Endothelial cell of umbilical vein (primary cell): ENCODE measurements around the gene GAPDHS. TPM values are rescaled to one million over a fixed set of nuclear protein-coding genes. Genes with fewer than 3 reads are reported as not detected.

ENCODE experiments used
- BruUV-seq: library from RNA; stranded (reverse); fragments of 400-500 nt; replicated peaks from 2 replicates; lab custom pipeline; 2021; lab: Mats Ljungman, UMichigan
- CTCF ChIA-PET: fragments of 300-600, 350-600 bp; sonication (Branson Sonifier 250); formaldehyde crosslinking; loops from one replicate; lab custom pipeline; 2021; ENCODE audit warnings: antibody characterized with exemption, inconsistent platforms; lab: Charles Lee
- POLR2A ChIA-PET: fragments of 300-600, 350-600 bp; sonication (Branson Sonifier 250); formaldehyde crosslinking; loops from one replicate; lab custom pipeline; 2021; ENCODE audit warnings: antibody characterized with exemption, inconsistent platforms; lab: Charles Lee
- DNase-seq: peaks from one replicate; pipeline ENCODE4 v3.0.0-alpha.2; 2011; ENCODE audit warnings: low read depth, low spot score
- FAIRE-seq: peaks from 2 replicates; lab custom pipeline; 2011; peaks lifted over from hg19 to GRCh38; lab: Jason Lieb, UNC
- H2AFZ ChIP-seq: 2 replicates; pipeline ENCODE4 v1.6.0; 2012; ENCODE audit warnings: low read depth, low read length, control low read depth, inconsistent platforms
- H3K27ac ChIP-seq: 2 replicates; pipeline ENCODE4 v1.5.1; 2011; ENCODE audit warnings: low read depth, mild to moderate bottlenecking, control low read depth, low read length, moderate library complexity; ENCODE audit not compliant: insufficient read depth
- H3K27me3 ChIP-seq, 2 experiments: 2 replicates each; pipeline versions ENCODE4 v1.6.0 to v1.6.1; 2011; ENCODE audit warnings: low read length in 2 of 2, mixed read lengths in 1 of 2; ENCODE audit not compliant: control insufficient read depth in 2 of 2, insufficient read depth in 2 of 2
- H3K36me3 ChIP-seq, 2 experiments: 2 replicates in 1 of 2; 3 replicates in 1 of 2; pipeline ENCODE4 v1.5.1; 2011; ENCODE audit warnings: low read length in 2 of 2, mild to moderate bottlenecking in 1 of 2, moderate library complexity in 1 of 2; ENCODE audit not compliant: control insufficient read depth in 2 of 2, insufficient read depth in 2 of 2; ENCODE audit errors: extremely low read depth in 1 of 2
- H3K4me1 ChIP-seq: 3 replicates; pipeline ENCODE4 v1.5.1; 2011; ENCODE audit warnings: mild to moderate bottlenecking, low read length; ENCODE audit not compliant: control insufficient read depth, insufficient read depth; ENCODE audit errors: extremely low read depth
- H3K4me2 ChIP-seq: 2 replicates; pipeline ENCODE4 v1.6.1; 2011; ENCODE audit warnings: low read length, control low read depth, mixed read lengths; ENCODE audit not compliant: insufficient read depth
- H3K4me3 ChIP-seq, 3 experiments: fragments of 200-600 bp in 1 of 3; sonication (generic), shearing (Covaris generic) in 1 of 3; replicated peaks in 1 of 3; 2 replicates each; pipeline ENCODE4 v1.5.1; 2011 to 2016; ENCODE audit warnings: control low read depth in 3 of 3, low read length in 3 of 3, mild to moderate bottlenecking in 2 of 3, inconsistent platforms in 1 of 3, low read depth in 1 of 3, moderate library complexity in 1 of 3; ENCODE audit not compliant: insufficient read depth in 1 of 3
- H3K79me2 ChIP-seq: 2 replicates; pipeline ENCODE4 v1.6.0; 2012; ENCODE audit warnings: low read length, inconsistent platforms; ENCODE audit not compliant: control insufficient read depth, insufficient read depth
- H3K9ac ChIP-seq: replicated peaks from 2 replicates; pipeline ENCODE3; 2011; ENCODE audit warnings: low read length, control low read depth; ENCODE audit not compliant: insufficient read depth; ENCODE audit errors: extremely low read depth
- H3K9me1 ChIP-seq: replicated peaks from 3 replicates; pipeline ENCODE4 v1.6.0; 2011; ENCODE audit warnings: mild to moderate bottlenecking, low read length; ENCODE audit not compliant: control insufficient read depth, insufficient read depth; ENCODE audit errors: extremely low read depth
- H3K9me3 ChIP-seq: replicated peaks from 2 replicates; pipeline ENCODE4 v1.5.1; 2012; ENCODE audit warnings: low read length, inconsistent platforms; ENCODE audit not compliant: control insufficient read depth, insufficient read depth
- H4K20me1 ChIP-seq: replicated peaks from 2 replicates; pipeline ENCODE3; 2011; ENCODE audit warnings: mild to moderate bottlenecking, low read length; ENCODE audit not compliant: control insufficient read depth, insufficient read depth; ENCODE audit errors: extremely low read depth
- CTCF ChIP-seq, 2 donors: IDR thresholded peaks; 1 replicate in 1 of 2; 2 replicates in 1 of 2; pipeline ENCODE4 v1.5.1; 2011; ENCODE audit warnings: low read length in 2 of 2, mild to moderate bottlenecking in 2 of 2, moderate library complexity in 2 of 2, control low read depth in 1 of 2, inconsistent platforms in 1 of 2, low read depth in 1 of 2; ENCODE audit not compliant: insufficient read depth in 1 of 2; ENCODE audit errors: extremely low read depth in 1 of 2
- EZH2 ChIP-seq: IDR thresholded peaks from 2 replicates; pipeline ENCODE4 v1.6.1; 2012; ENCODE audit warnings: borderline replicate concordance, low read depth, mild to moderate bottlenecking, moderate library complexity, low read length, inconsistent platforms; ENCODE audit not compliant: severe bottlenecking
- FOS ChIP-seq: IDR thresholded peaks from 2 replicates; pipeline ENCODE4 v1.6.1; 2011; ENCODE audit warnings: mild to moderate bottlenecking, low read length, moderate library complexity, borderline replicate concordance; ENCODE audit not compliant: insufficient read depth
- GATA2 ChIP-seq: IDR thresholded peaks from 2 replicates; pipeline ENCODE4 v1.7.0; 2011; ENCODE audit warnings: low read depth, mild to moderate bottlenecking, moderate library complexity, mixed read lengths, low read length; ENCODE audit not compliant: insufficient read length, insufficient read depth
- JUN ChIP-seq: IDR thresholded peaks from 2 replicates; pipeline ENCODE4 v1.6.1; 2011; ENCODE audit warnings: borderline replicate concordance, low read depth; ENCODE audit not compliant: insufficient read length, insufficient read depth
- MAX ChIP-seq: IDR thresholded peaks from 2 replicates; pipeline ENCODE4 v1.6.1; 2011; ENCODE audit not compliant: insufficient read depth, insufficient read length
- MYC ChIP-seq: IDR thresholded peaks from one replicate; pipeline ENCODE4 v1.6.1; 2011; ENCODE audit warnings: mild to moderate bottlenecking, low read depth, low read length
- POLR2A ChIP-seq: IDR thresholded peaks from 2 replicates; pipeline ENCODE4 v1.6.1; 2012; ENCODE audit warnings: low read depth, mild to moderate bottlenecking, control low read depth, low read length
- POLR2AphosphoS5 ChIP-seq: IDR thresholded peaks from 2 replicates; pipeline ENCODE4 v1.6.1; 2012; ENCODE audit warnings: low read depth, mild to moderate bottlenecking, control low read depth, low read length, moderate library complexity; ENCODE audit not compliant: insufficient read depth
- dilution Hi-C: fragments of 300-500 bp; cut with MboI; formaldehyde crosslinking; loops from one replicate; pipeline ENCODE4 v1.15.0; 2019; ENCODE audit warnings: low sequenced_read_pairs; ENCODE audit not compliant: extremely low pct_ligation_motif_present
- intact Hi-C: fragments of 100-400 bp; cut with micrococcal nuclease; formaldehyde crosslinking; loops from one replicate; pipeline ENCODE4 v1.10.0; 2022
- polyA plus RNA-seq, 4 experiments: library from polyadenylated mRNA; depleted of rRNA in 3 of 4; stranded (reverse) in 3 of 4; unstranded in 1 of 4; fragments of >200 nt; gene quantifications; 2 replicates each; pipeline versions ENCODE4 v1.2.1 to v1.2.3, GENCODE V29; 2011 to 2012; ENCODE audit warnings: missing spikeins in 1 of 4
- total RNA-seq: library from RNA; stranded (reverse); gene quantifications from 2 replicates; pipeline ENCODE4 v1.2.3, GENCODE V29; 2021

The GAPDHS gene
- total and polyA plus RNA-seq, 2 donors (not counting 3 experiments of a cell fraction or from before 2014, with no cell fraction given), result not detected

- Histone ChIP-seq H3K4me2 (no peak overlapping the region), H3K27me3 (peaks cover 2 to 3% of the 10 kb centered on the region in 2 experiments), H3K9me3 (no peaks in the 10 kb centered on the region), H3K9me1 (no peaks in the 10 kb centered on the region), H3K27ac (no peak overlapping the region), H3K4me3 (no peak overlapping the region), H2AFZ (no peak overlapping the region), H4K20me1 (no peaks in the 10 kb centered on the region), H3K9ac (no peak overlapping the region), H3K4me1 (peaks cover under 1% of the 10 kb centered on the region), H3K79me2 (no peaks in the 10 kb centered on the region), H3K36me3 (no peaks in the 10 kb centered on the region)
- FAIRE-seq (no peak), DNase-seq (no peak)
- ChIA-PET POLR2A (no interaction called here), CTCF (interaction anchor here (1.2 kb wide), 1 partner anchor 13 kb away, joined by 3 read pairs; no protein-coding TSS in a partner anchor)
- dilution Hi-C loops (no loop called here), intact Hi-C loops (no loop called here)
- no TSS peak for BruUV-seq
- TF ChIP-seq MAX (no peak), GATA2 (no peak), POLR2AphosphoS5 (no peak), FOS (no peak), JUN (no peak), POLR2A (no peak), CTCF (IDR thresholded peaks at IDR 0.05; ENCODE audit: extremely low read depth in 1 of 2, insufficient read depth in 1 of 2, low read depth in 1 of 2, low read length in 2 of 2) (no peak), MYC (no peak), EZH2 (no peak)
Observed at GRCh38 chr19:35539314-35539713, 6.1 kb downstream of the GAPDHS start.
